ENCODE measurements around the gene STAB2.

Gene STAB2

DNA sequence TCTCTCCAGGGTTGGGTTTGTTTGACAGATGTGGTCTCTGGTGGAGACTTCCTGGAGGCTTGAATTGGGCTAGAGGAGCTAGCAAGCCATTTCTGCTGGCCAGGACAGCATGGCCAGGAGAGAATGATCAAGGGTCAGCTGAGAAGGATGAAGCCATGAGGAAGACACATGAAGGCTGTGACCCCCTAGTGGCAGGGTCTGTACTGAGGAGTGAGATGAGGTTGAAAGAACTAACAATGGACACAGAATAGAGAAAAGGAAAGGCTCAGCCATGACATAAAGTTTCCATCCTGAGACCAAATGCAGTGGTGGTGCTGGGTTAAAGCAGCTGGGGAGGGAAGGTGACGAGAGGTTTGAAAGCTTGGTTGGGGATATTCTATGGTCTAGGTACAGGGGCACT lies 164.1 kb downstream of the STAB2 start:
- DNase-seq: no peak

DNA sequence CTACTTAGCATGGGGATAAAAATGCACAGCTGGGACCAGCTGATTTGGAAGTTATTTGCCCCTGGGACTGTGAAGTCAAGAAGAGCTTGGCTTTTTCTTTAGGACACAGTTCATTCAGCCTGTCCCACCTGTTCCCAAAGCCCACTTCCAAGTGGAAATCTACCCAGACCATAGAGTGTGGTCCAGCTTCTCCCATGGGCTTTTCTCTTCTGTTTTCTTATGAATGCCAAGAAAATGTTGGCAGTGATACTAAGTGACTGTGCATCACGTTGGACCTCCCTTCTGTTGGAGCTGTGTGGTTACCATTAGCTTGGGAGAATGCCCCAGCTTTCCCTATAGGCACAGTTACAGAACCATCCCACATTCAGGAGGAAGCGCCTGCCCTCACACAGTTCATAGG lies 164.5 kb downstream of the STAB2 start:
- no peak for DNase-seq

DNA sequence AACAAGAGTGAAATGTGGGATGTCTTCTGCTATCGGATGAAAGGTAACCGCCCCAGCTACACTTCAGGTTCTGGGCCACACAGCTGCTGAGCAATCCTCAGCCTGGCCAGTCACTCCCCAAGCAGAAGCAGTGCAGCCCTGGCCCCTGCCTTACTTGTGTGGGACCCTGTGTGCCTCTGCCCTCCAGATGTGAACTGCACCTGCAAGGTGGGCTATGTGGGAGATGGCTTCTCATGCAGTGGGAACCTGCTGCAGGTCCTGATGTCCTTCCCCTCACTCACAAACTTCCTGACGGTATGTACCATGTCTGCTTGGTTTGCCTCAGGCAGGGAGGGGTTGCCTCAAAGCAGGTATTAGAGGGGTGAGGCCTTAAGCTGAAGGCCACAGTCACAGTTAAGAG lies 168.4 kb downstream of the STAB2 start:
- DNase-seq: no peak

GRCh38 chr12:103756443-103756842 lies 169.4 kb downstream of the STAB2 start:
- DNase-seq: no peak

GRCh38 chr12:103757248-103757647 lies 170.2 kb downstream of the STAB2 start:
- DNase-seq: no peak

- no peak for DNase-seq
Measured at GRCh38 chr12:103758310-103759089, 171.4 kb downstream of the STAB2 start.

GRCh38 chr12:103762473-103762872 lies 175.4 kb downstream of the STAB2 start:
- no peak for DNase-seq

- DNase-seq: no peak
Measured at GRCh38 chr12:103765322-103765721, 178.2 kb downstream of the STAB2 start.

- no peak for DNase-seq
Measured at GRCh38 chr12:103766028-103766427, 179.0 kb downstream of the STAB2 start.

DNA sequence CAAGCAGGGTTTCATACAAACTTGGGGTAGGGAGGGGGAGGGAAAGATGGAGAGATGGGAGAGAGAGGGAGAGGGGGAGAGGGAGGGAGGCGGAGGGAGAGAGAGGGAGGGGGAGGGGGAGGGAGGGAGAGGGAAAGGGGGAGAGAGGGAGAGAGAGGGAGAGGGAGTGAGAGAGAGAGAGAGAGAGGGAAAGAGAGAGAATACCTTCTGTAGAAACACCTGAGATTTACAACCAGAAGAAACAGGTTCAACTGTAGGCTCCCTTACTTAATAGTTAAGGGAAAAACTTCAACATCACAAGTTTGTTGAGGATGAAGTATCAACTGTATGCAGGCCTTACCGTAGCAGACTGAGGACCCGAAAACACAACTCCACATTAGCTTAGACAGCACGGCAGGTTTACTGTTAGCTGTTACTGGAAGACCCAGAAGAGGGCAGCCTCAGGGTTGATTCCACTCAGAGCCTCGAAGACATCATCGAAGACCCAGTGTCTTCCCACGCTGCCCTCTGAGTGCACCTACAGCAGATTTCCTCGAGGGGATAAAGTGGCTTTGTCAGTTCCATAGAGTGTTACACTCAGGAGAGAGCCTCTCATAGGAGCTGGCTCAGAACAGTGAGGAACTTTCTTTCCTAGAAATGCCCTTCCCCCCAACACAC lies 181.5 kb downstream of the STAB2 start:
- DNase-seq: peak in 1 of 2 experiments; percentile 26

- DNase-seq: no peak
Measured at GRCh38 chr12:103769240-103769945, 182.3 kb downstream of the STAB2 start.

GRCh38 chr12:103771466-103771865 lies 184.4 kb downstream of the STAB2 start:
- no peak for DNase-seq

DNA sequence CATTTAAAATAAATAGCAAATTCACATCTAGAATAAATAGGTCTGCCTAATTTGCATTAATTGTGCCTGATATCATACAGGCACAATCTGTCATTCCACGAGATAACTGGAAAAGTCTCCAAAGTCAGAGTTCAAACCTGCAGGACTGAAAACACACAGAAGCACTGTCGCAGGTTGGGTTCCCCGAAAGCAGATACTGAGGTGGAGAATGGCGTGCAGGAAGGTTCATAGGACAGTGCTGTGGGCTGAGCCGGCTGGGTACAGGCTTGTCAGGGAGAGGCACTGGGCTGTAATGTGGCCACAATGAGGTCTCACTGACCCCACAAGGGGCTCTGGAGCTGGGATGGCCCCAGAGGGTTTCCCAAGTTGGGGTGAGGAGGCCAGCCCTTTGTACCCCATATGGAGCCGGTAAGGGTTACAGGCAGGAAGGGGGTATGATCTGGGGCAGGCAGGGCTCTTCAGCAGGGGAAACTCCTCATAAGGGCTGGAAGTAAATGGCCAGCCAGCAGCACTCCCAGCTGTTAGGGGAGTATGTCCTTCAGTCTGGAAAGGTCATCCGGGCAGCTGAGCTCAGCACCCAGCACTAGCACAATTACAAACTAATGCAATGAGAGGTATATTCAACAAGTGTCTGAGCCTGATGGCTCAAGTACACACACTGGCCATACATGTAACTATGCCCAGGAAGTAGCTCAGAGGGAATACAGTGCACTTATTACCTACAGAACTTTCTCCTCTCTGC lies 185.5 kb downstream of the STAB2 start:
- DNase-seq: no peak

- DNase-seq: no peak
Measured at GRCh38 chr12:103773109-103773910, 186.2 kb downstream of the STAB2 start.

DNA sequence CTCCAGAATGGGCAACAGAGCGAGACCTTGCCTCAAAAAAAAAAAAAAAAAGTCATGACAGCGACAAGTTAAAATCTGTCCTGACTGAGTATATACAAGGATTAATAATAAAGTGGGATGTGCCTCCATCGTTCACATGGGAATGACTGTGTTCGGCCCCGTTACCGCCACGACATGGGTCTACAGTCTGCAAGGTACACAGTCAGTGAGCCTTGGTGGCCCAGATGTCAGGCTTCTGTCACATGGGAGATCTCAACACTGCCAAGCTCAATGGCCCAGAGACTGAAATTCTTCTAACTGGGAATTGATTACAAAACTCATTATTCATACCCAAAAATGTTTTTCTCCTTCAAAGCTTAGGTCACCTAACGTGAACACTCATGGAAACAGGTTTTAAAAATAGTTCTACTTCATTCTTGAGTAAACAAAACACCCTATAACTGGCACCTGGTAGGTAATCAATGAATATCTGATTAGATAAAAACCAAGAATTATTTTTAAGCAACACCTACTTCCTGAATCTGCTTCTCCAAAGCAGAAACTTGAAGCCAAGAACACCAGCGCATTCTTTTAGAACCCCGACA lies 188.0 kb downstream of the STAB2 start:
- no peak for DNase-seq

GRCh38 chr12:103778781-103779180 lies 191.7 kb downstream of the STAB2 start:
- no peak for DNase-seq

- DNase-seq: no peak
Measured at GRCh38 chr12:103779410-103780092, 192.5 kb downstream of the STAB2 start.

DNA sequence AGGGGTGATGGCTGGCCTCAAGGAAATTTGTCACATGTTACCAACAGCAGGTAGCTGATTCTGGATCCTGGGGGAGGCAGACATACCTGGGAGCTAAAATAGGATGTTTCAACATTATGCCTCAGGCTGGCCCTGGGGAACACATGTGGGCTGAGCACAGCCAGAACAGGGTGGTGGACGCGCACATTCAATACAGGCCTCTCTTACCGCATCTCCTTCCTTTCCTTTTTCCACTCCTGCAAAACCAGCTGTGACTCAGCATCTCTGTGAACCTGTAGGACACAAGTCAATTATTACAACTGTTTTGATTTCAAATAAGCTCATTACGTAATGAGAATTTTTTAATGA lies 193.0 kb downstream of the STAB2 start:
- DNase-seq: no peak

DNA sequence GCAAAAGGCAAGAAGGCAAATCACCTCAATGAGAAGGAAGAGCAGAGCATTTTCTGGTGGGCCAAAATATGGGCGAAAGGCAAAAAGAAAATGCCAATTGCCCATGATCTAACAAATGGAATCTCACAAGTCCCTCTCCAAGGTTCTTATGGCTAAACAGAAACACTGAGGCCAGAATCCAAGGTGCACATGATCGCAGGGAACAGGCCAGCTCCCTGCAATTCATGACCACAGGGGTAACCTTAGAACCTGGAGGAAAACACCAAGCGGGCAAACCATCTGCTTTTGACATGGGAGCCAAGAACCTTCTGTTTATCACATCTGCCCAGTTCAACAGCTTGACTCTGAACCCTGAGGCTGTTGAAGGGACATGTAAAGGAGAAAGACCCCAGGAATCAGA lies 193.9 kb downstream of the STAB2 start:
- DNase-seq: no peak

GRCh38 chr12:103782399-103782798 lies 195.3 kb downstream of the STAB2 start:
- DNase-seq: no peak

All from NCI-H1930 (cell line).